H9 (cell line): ENCODE data around the gene CHPT1. TPM values are rescaled to one million over a fixed set of nuclear protein-coding genes. Genes with fewer than 3 reads are reported as not detected.

Source experiments
- DNase-seq: peaks from one replicate; pipeline ENCODE4 v3.0.0-alpha.2; 2017
- H2AFZ ChIP-seq: one replicate; pipeline ENCODE4 v1.6.1; 2013; ENCODE audit warnings: mild to moderate bottlenecking, low read length, control low read depth, moderate library complexity
- H2AK5ac ChIP-seq: 2 replicates; pipeline ENCODE4 v1.6.1; 2013; ENCODE audit warnings: low read length, control low read depth, mixed read lengths; ENCODE audit not compliant: insufficient read length
- H2BK120ac ChIP-seq: one replicate; pipeline ENCODE4 v1.6.1; 2013; ENCODE audit warnings: low read depth, mild to moderate bottlenecking, low read length, control low read depth, inconsistent platforms; ENCODE audit not compliant: poor library complexity, severe bottlenecking
- H2BK12ac ChIP-seq: 2 replicates; pipeline ENCODE4 v1.6.1; 2013; ENCODE audit warnings: low read length, control low read depth, mixed read lengths, low read depth; ENCODE audit not compliant: insufficient read length
- H2BK15ac ChIP-seq: 2 replicates; pipeline ENCODE4 v1.6.1; 2013; ENCODE audit warnings: low read depth, low read length, control low read depth
- H2BK20ac ChIP-seq: one replicate; pipeline ENCODE4 v1.6.1; 2013; ENCODE audit warnings: low read depth, mild to moderate bottlenecking, low read length, control low read depth, inconsistent platforms; ENCODE audit not compliant: poor library complexity, severe bottlenecking
- H2BK5ac ChIP-seq: 2 replicates; pipeline ENCODE4 v1.6.1; 2013; ENCODE audit warnings: low read length, control low read depth, mixed read lengths; ENCODE audit not compliant: insufficient read length
- H3K14ac ChIP-seq: 2 replicates; pipeline ENCODE4 v1.6.1; 2013; ENCODE audit warnings: low read length, control low read depth; ENCODE audit not compliant: insufficient read depth
- H3K18ac ChIP-seq: 2 replicates; pipeline ENCODE4 v1.6.1; 2013; ENCODE audit warnings: low read depth, mild to moderate bottlenecking, mixed read lengths, low read length, control low read depth; ENCODE audit not compliant: insufficient read length
- H3K23ac ChIP-seq: 2 replicates; pipeline ENCODE4 v1.6.1; 2013; ENCODE audit warnings: low read length, control low read depth, mixed read lengths, low read depth; ENCODE audit not compliant: insufficient read length
- H3K23me2 ChIP-seq: 2 replicates; pipeline ENCODE4 v1.6.1; 2013; ENCODE audit warnings: low read depth, mild to moderate bottlenecking, mixed read lengths, low read length, control low read depth; ENCODE audit not compliant: insufficient read length, poor library complexity, severe bottlenecking
- H3K27ac ChIP-seq: 2 replicates; pipeline ENCODE4 v1.5.1; 2013; ENCODE audit warnings: low read length, control low read depth, mixed read lengths, low read depth; ENCODE audit not compliant: insufficient read length
- H3K27me3 ChIP-seq: 2 replicates; pipeline ENCODE4 v1.6.1; 2013; ENCODE audit warnings: low read length, control low read depth, inconsistent platforms; ENCODE audit not compliant: insufficient read depth
- H3K4ac ChIP-seq: 2 replicates; pipeline ENCODE4 v1.6.1; 2013; ENCODE audit warnings: low read depth, mild to moderate bottlenecking, control low read depth, inconsistent platforms, low read length, moderate library complexity
- H3K4me1 ChIP-seq: 2 replicates; pipeline ENCODE4 v1.6.1; 2013; ENCODE audit warnings: low read length, control low read depth, inconsistent platforms; ENCODE audit not compliant: insufficient read depth
- H3K4me2 ChIP-seq: 2 replicates; pipeline ENCODE4 v1.6.1; 2013; ENCODE audit warnings: low read length, control low read depth, mixed read lengths; ENCODE audit not compliant: insufficient read length, insufficient read depth
- H3K56ac ChIP-seq: 2 replicates; pipeline ENCODE4 v1.6.1; 2013; ENCODE audit warnings: low read depth, mild to moderate bottlenecking, mixed read lengths, low read length, control low read depth; ENCODE audit not compliant: insufficient read length
- H3K79me1 ChIP-seq: 2 replicates; pipeline ENCODE4 v1.6.1; 2013; ENCODE audit warnings: low read depth, mild to moderate bottlenecking, moderate library complexity, low read length, control low read depth, inconsistent platforms; ENCODE audit not compliant: insufficient read depth, poor library complexity, severe bottlenecking
- H3K79me2 ChIP-seq: 2 replicates; pipeline ENCODE4 v1.6.1; 2013; ENCODE audit warnings: low read length, control low read depth, inconsistent platforms; ENCODE audit not compliant: insufficient read depth
- H3K9ac ChIP-seq: 2 replicates; pipeline ENCODE4 v1.6.1; 2013; ENCODE audit warnings: low read length, control low read depth, mixed read lengths; ENCODE audit not compliant: insufficient read length; ENCODE audit errors: extremely low read depth
- H3K9me3 ChIP-seq: one replicate; pipeline ENCODE4 v1.6.1; 2013; ENCODE audit warnings: low read depth, low read length, inconsistent platforms; ENCODE audit not compliant: control insufficient read depth
- H3T11ph ChIP-seq: one replicate; pipeline ENCODE4 v1.6.1; 2013; ENCODE audit warnings: mild to moderate bottlenecking, low read length, control low read depth, inconsistent platforms
- H4K20me1 ChIP-seq: one replicate; pipeline ENCODE4 v1.6.1; 2013; ENCODE audit not compliant: control insufficient read depth, insufficient read length, insufficient read depth
- H4K5ac ChIP-seq: 2 replicates; pipeline ENCODE4 v1.6.1; 2013; ENCODE audit warnings: low read depth, mild to moderate bottlenecking, mixed read lengths, low read length, control low read depth; ENCODE audit not compliant: insufficient read length
- H4K8ac ChIP-seq: replicated peaks from 2 replicates; pipeline ENCODE4 v1.6.1; 2013; ENCODE audit warnings: low read length, control low read depth, mixed read lengths, low read depth; ENCODE audit not compliant: insufficient read length
- H4K91ac ChIP-seq: 2 replicates; pipeline ENCODE4 v1.6.1; 2013; ENCODE audit warnings: low read depth, mild to moderate bottlenecking, moderate library complexity, mixed read lengths, low read length, control low read depth; ENCODE audit not compliant: insufficient read length
- H3K27ac Mint-ChIP-seq, 3 experiments: 2 replicates in 2 of 3; 3 replicates in 1 of 3; pipeline ENCODE4 v1.8.0; 2020 to 2021; ENCODE audit warnings: mixed read lengths in 3 of 3, mild to moderate bottlenecking in 1 of 3, moderate library complexity in 1 of 3
- H3K27me3 Mint-ChIP-seq: 2 replicates; pipeline ENCODE4 v1.8.0; 2021; ENCODE audit warnings: low read depth, mild to moderate bottlenecking, moderate library complexity, mixed read lengths
- H3K36me3 Mint-ChIP-seq, 3 experiments: 2 replicates in 2 of 3; 3 replicates in 1 of 3; pipeline ENCODE4 v1.8.0; 2020 to 2021; ENCODE audit warnings: low read depth in 3 of 3, mixed read lengths in 3 of 3; ENCODE audit not compliant: insufficient read depth in 1 of 3
- H3K4me1 Mint-ChIP-seq, 2 experiments: 2 replicates each; pipeline ENCODE4 v1.8.0; 2020; ENCODE audit warnings: mixed read lengths in 2 of 2
- H3K4me3 Mint-ChIP-seq, 2 experiments: 2 replicates in 1 of 2; 3 replicates in 1 of 2; pipeline ENCODE4 v1.8.0; 2020 to 2021; ENCODE audit warnings: mild to moderate bottlenecking in 2 of 2, mixed read lengths in 2 of 2, moderate library complexity in 1 of 2
- H3K9me3 Mint-ChIP-seq, 2 experiments: 2 replicates in 1 of 2; 3 replicates in 1 of 2; pipeline ENCODE4 v1.8.0; 2020; ENCODE audit warnings: mild to moderate bottlenecking in 2 of 2, mixed read lengths in 2 of 2, moderate library complexity in 1 of 2
- WGBS: extraction: QIAGEN DNeasy Blood & Tissue Kit; methylation state at CpG from one replicate; pipeline ENCODE4 v1.1.7; 2013; ENCODE audit warnings: missing lambda C conversion rate, low lambda C conversion rate, mixed read lengths; ENCODE audit not compliant: insufficient read length; ENCODE audit errors: extremely low coverage; 5-methylcytosine and 5-hydroxymethylcytosine counted together
- total RNA-seq: library from RNA; stranded (reverse); gene quantifications from 2 replicates; pipeline ENCODE4 v1.2.1, GENCODE V29; 2021
- TF ChIP-seq, protein P1 (sequence below): fragments of 200-600 bp; sonication (generic); conservative IDR thresholded peaks from 3 replicates; pipeline ENCODE4 v1.8.0; 2021; ENCODE audit warnings: antibody characterized with exemption, mild to moderate bottlenecking

CHPT1 gene
- total RNA-seq, 1 experiment from 2014 or later: 17.1 TPM

DNA sequence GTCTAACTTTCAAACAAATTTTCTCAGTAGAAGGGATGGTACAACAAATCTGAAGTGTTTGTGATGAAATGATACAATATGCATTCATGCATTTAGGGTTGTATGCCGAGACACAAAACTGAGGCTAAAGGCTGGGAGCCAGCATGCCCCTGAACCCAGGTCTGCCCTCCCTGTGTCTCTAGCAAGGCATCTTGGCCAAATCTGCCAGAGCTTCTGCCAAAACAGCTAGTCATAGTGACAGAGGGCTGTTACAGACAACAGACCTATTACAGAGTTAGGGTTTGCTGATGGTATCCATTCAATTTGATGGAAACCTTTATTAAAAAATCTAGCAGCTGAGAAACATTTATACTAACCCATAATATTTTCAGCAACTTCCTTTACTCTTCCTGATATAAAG is 11.3 kb upstream of the CHPT1 start:
- no peak overlapping the region for H2BK120ac ChIP-seq

More for the DNA sequence above, 11.3 kb upstream of the CHPT1 start:
- H2BK20ac ChIP-seq: no peak overlapping the region
- no peak overlapping the region for H2BK12ac ChIP-seq
- Mint-ChIP-seq H3K9me3 (no peaks in the 10 kb centered on the region), H3K4me1 (peaks cover 0 to 2% of the 10 kb centered on the region in 2 experiments; a peak in 1 of 4 replicates), H3K27ac (no peak overlapping the region), H3K4me3 (no peak overlapping the region), H3K36me3 (no peaks in the 10 kb centered on the region), H3K27me3 (no peaks in the 10 kb centered on the region)
- TF ChIP-seq, protein P1, sequence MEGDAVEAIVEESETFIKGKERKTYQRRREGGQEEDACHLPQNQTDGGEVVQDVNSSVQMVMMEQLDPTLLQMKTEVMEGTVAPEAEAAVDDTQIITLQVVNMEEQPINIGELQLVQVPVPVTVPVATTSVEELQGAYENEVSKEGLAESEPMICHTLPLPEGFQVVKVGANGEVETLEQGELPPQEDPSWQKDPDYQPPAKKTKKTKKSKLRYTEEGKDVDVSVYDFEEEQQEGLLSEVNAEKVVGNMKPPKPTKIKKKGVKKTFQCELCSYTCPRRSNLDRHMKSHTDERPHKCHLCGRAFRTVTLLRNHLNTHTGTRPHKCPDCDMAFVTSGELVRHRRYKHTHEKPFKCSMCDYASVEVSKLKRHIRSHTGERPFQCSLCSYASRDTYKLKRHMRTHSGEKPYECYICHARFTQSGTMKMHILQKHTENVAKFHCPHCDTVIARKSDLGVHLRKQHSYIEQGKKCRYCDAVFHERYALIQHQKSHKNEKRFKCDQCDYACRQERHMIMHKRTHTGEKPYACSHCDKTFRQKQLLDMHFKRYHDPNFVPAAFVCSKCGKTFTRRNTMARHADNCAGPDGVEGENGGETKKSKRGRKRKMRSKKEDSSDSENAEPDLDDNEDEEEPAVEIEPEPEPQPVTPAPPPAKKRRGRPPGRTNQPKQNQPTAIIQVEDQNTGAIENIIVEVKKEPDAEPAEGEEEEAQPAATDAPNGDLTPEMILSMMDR: no peak
- no peaks in the 10 kb centered on the region for H3K79me1 ChIP-seq
- no peaks in the 10 kb centered on the region for H3K9me3 ChIP-seq
- no peak overlapping the region for H3K4me2 ChIP-seq
- no peak overlapping the region for H2BK15ac ChIP-seq
- no peaks in the 10 kb centered on the region for H3K23me2 ChIP-seq
- no peaks in the 10 kb centered on the region for H3K4me1 ChIP-seq
- H3K9ac ChIP-seq: no peak overlapping the region
- H3K23ac ChIP-seq: no peak overlapping the region
- H3T11ph ChIP-seq: no peak overlapping the region
- H2AK5ac ChIP-seq: no peak overlapping the region
- H4K8ac ChIP-seq: no peak overlapping the region
- WGBS: no CpG with 5 or more reads among the region's 1 CpG
- H3K79me2 ChIP-seq: no peaks in the 10 kb centered on the region
- no peak overlapping the region for H4K5ac ChIP-seq
- no peak overlapping the region for H3K18ac ChIP-seq
- H2BK5ac ChIP-seq: no peak overlapping the region
- no peak overlapping the region for H3K4ac ChIP-seq
- H3K14ac ChIP-seq: no peak overlapping the region
- no peaks in the 10 kb centered on the region for H3K27me3 ChIP-seq
- no peaks in the 10 kb centered on the region for H4K20me1 ChIP-seq
- H3K56ac ChIP-seq: no peak overlapping the region
- H4K91ac ChIP-seq: no peak overlapping the region
- H3K27ac ChIP-seq: no peak overlapping the region
- DNase-seq: no peak
- no peak overlapping the region for H2AFZ ChIP-seq
